IMR-90 (cell line): ENCODE measurements around the gene LRRC34. TPM values are rescaled to one million over a fixed set of nuclear protein-coding genes. Genes with fewer than 3 reads are reported as not detected.

Experiments
- ATAC-seq: fragments of 200-7000 bp; cut with Tn5 transposase; 2 replicates; pipeline ENCODE4 v1.9.1; 2020; ENCODE audit warnings: low read depth, mild to moderate bottlenecking, moderate library complexity
- BruUV-seq: library from RNA; stranded (reverse); fragments of 400-500 nt; replicated peaks from 2 replicates; lab custom pipeline; 2021; lab: Mats Ljungman, UMichigan
- CTCF ChIA-PET: fragments of 300-600 bp; formaldehyde crosslinking; extraction: SDS; loops from one replicate; lab custom pipeline; 2021; ENCODE audit warnings: antibody characterized with exemption; lab: Yijun Ruan, JAX
- POLR2A ChIA-PET: fragments of 300-600 bp; sonication (Branson Sonifier 250); formaldehyde crosslinking; loops from one replicate; lab custom pipeline; 2022; ENCODE audit warnings: antibody characterized with exemption; ENCODE audit not compliant: unreplicated experiment; lab: Charles Lee
- DNase-seq: peaks from one replicate; pipeline ENCODE4 v3.0.0; 2013
- H2AFZ ChIP-seq: replicated peaks from 2 replicates; pipeline ENCODE3; 2013; ENCODE audit warnings: low read length, mild to moderate bottlenecking; ENCODE audit not compliant: poor library complexity
- H2AK5ac ChIP-seq: 2 replicates; pipeline ENCODE4 v1.6.1; 2013; ENCODE audit warnings: low read depth, low read length, inconsistent platforms
- H2AK9ac ChIP-seq: replicated peaks from 2 replicates; pipeline ENCODE3; 2013; ENCODE audit warnings: mild to moderate bottlenecking, low read depth, low read length, moderate library complexity; ENCODE audit not compliant: poor library complexity
- H2BK120ac ChIP-seq: 2 replicates; pipeline ENCODE4 v1.6.1; 2013; ENCODE audit warnings: low read depth, low read length, inconsistent platforms
- H2BK15ac ChIP-seq: 3 replicates; pipeline ENCODE4 v1.6.1; 2013; ENCODE audit warnings: low read depth, low read length, inconsistent platforms
- H2BK20ac ChIP-seq: 2 replicates; pipeline ENCODE4 v1.6.1; 2013; ENCODE audit warnings: low read depth, mild to moderate bottlenecking, inconsistent platforms, low read length, moderate library complexity
- H2BK5ac ChIP-seq: 2 replicates; pipeline ENCODE4 v1.6.1; 2013; ENCODE audit warnings: mild to moderate bottlenecking, low read depth, low read length, inconsistent platforms; ENCODE audit not compliant: poor library complexity, severe bottlenecking
- H3K14ac ChIP-seq: replicated peaks from 2 replicates; pipeline ENCODE4 v1.6.1; 2013; ENCODE audit warnings: low read depth, low read length, inconsistent platforms
- H3K18ac ChIP-seq: 2 replicates; pipeline ENCODE4 v1.6.1; 2013; ENCODE audit warnings: low read depth, low read length, control low read depth
- H3K23ac ChIP-seq: 2 replicates; pipeline ENCODE4 v1.6.1; 2013; ENCODE audit warnings: low read depth, low read length, inconsistent platforms
- H3K27ac ChIP-seq: 2 replicates; pipeline ENCODE4 v1.5.1; 2013; ENCODE audit warnings: mild to moderate bottlenecking, control low read depth, low read length; ENCODE audit not compliant: insufficient read depth
- H3K27me3 ChIP-seq: 2 replicates; pipeline ENCODE4 v1.6.1; 2013; ENCODE audit warnings: low read length; ENCODE audit not compliant: control insufficient read depth, insufficient read depth
- H3K36me3 ChIP-seq: 2 replicates; pipeline ENCODE4 v1.6.1; 2013; ENCODE audit warnings: low read length, mixed read lengths; ENCODE audit not compliant: control insufficient read depth, insufficient read depth
- H3K4ac ChIP-seq: 2 replicates; pipeline ENCODE4 v1.6.1; 2013; ENCODE audit warnings: low read depth, low read length, inconsistent platforms
- H3K4me1 ChIP-seq: 2 replicates; pipeline ENCODE4 v1.6.1; 2013; ENCODE audit warnings: low read length, mixed read lengths; ENCODE audit not compliant: control insufficient read depth, insufficient read depth
- H3K4me2 ChIP-seq: 2 replicates; pipeline ENCODE4 v1.6.1; 2013; ENCODE audit warnings: low read depth, mild to moderate bottlenecking, control low read depth, low read length, moderate library complexity
- H3K4me3 ChIP-seq: 2 replicates; pipeline ENCODE4 v1.5.1; 2013; ENCODE audit warnings: low read depth, mild to moderate bottlenecking, control low read depth, low read length, moderate library complexity; ENCODE audit not compliant: insufficient read depth
- H3K56ac ChIP-seq: 2 replicates; pipeline ENCODE4 v1.6.1; 2013; ENCODE audit warnings: low read length, inconsistent platforms; ENCODE audit not compliant: insufficient read depth; ENCODE audit errors: extremely low read depth
- H3K79me1 ChIP-seq, 2 experiments: 2 replicates each; pipeline ENCODE4 v1.6.1; 2013; ENCODE audit warnings: low read length in 2 of 2, inconsistent platforms in 1 of 2, low read depth in 1 of 2
- H3K9ac ChIP-seq: 2 replicates; pipeline ENCODE4 v1.6.1; 2013; ENCODE audit warnings: low read depth, low read length, control low read depth
- H3K9me1 ChIP-seq: 2 replicates; pipeline ENCODE4 v1.6.1; 2013; ENCODE audit warnings: low read length, inconsistent platforms; ENCODE audit not compliant: insufficient read depth
- H3K9me3 ChIP-seq: 2 replicates; pipeline ENCODE4 v1.6.1; 2013; ENCODE audit warnings: low read length; ENCODE audit not compliant: control insufficient read depth, insufficient read depth
- H4K20me1 ChIP-seq: 2 replicates; pipeline ENCODE4 v1.6.1; 2013; ENCODE audit warnings: low read length, inconsistent platforms; ENCODE audit not compliant: insufficient read depth
- H4K5ac ChIP-seq: 2 replicates; pipeline ENCODE4 v1.6.1; 2013; ENCODE audit warnings: mild to moderate bottlenecking, low read depth, low read length, control low read depth
- H4K8ac ChIP-seq, 2 experiments: 2 replicates each; pipeline ENCODE4 v1.6.1; 2013; ENCODE audit warnings: low read depth in 2 of 2, low read length in 2 of 2, control low read depth in 1 of 2, inconsistent platforms in 1 of 2
- H4K91ac ChIP-seq: 2 replicates; pipeline ENCODE4 v1.6.1; 2013; ENCODE audit warnings: low read depth, low read length, inconsistent platforms; ENCODE audit not compliant: insufficient read depth
- CEBPB ChIP-seq: IDR thresholded peaks from 2 replicates; pipeline ENCODE4 v1.6.1; 2012; ENCODE audit warnings: low read depth, low read length, improper control_type of control experiment
- dilution Hi-C: fragments of 300-500 bp; cut with HindIII; formaldehyde crosslinking; loops from one replicate; pipeline ENCODE4 v1.14.3; 2018; ENCODE audit warnings: low sequenced_read_pairs; ENCODE audit not compliant: unreplicated experiment
- in situ Hi-C: fragments of 300-500 bp; cut with MboI; formaldehyde crosslinking; loops from 3 replicates; pipeline ENCODE4 v1.14.3; 2019; ENCODE audit warnings: low sequenced_read_pairs, inconsistent platforms, mixed read lengths
- intact Hi-C: fragments of 100-400 bp; cut with micrococcal nuclease; formaldehyde crosslinking; loops from 2 replicates; pipeline ENCODE4 v1.10.0; 2022
- polyA plus RNA-seq, 3 experiments: library from polyadenylated mRNA; depleted of rRNA; stranded (reverse); fragments of >200 nt; gene quantifications; 2 replicates each; pipeline ENCODE4 v1.2.3, GENCODE V29; 2012; ENCODE audit warnings: low replicate concordance in 1 of 3
- total RNA-seq: library from RNA; depleted of rRNA; stranded (reverse); fragments of >200 nt; gene quantifications from 2 replicates; pipeline ENCODE4 v1.2.3, GENCODE V29; 2012

Gene LRRC34
- total and polyA plus RNA-seq, 2 of the 4 experiments (the other 2 are of a cell fraction), result 0.90 to 0.91 TPM

- H4K8ac ChIP-seq, result no peak overlapping the region
- no peak overlapping the region for H2BK20ac ChIP-seq
- intact Hi-C loops (no loop called here), in situ Hi-C loops (no loop called here), dilution Hi-C loops (no loop called here)
- no peaks in the 10 kb centered on the region for H3K36me3 ChIP-seq
- H3K27me3 ChIP-seq, result peaks cover 20% of the 10 kb centered on the region
- no peak for ATAC-seq
- no peak for DNase-seq
- no peak overlapping the region for H2BK15ac ChIP-seq
- BruUV-seq, result no TSS peak
- H3K23ac ChIP-seq, result no peak overlapping the region
- TF ChIP-seq CEBPB, result no peak
- no peaks in the 10 kb centered on the region for H4K20me1 ChIP-seq
- no peak overlapping the region for H3K27ac ChIP-seq
- H3K56ac ChIP-seq, result no peak overlapping the region
- no peaks in the 10 kb centered on the region for H3K9me3 ChIP-seq
- H3K4me2 ChIP-seq, result no peak overlapping the region
- H3K14ac ChIP-seq, result no peak overlapping the region
- no peak overlapping the region for H4K5ac ChIP-seq
- peaks cover 4% of the 10 kb centered on the region; the same call in 1 of the 2 replicates for H3K9me1 ChIP-seq
- H2AK5ac ChIP-seq, result no peak overlapping the region
- H3K9ac ChIP-seq, result no peak overlapping the region
- CTCF ChIA-PET, result no interaction called here
- POLR2A ChIA-PET, result no interaction called here
- H4K91ac ChIP-seq, result no peak overlapping the region
- H3K18ac ChIP-seq, result no peak overlapping the region
- H2AFZ ChIP-seq, result no peak overlapping the region
- no peaks in the 10 kb centered on the region for H3K4me1 ChIP-seq
- no peak overlapping the region for H2BK120ac ChIP-seq
- no peaks in the 10 kb centered on the region for H3K79me1 ChIP-seq
- H3K4me3 ChIP-seq, result no peak overlapping the region
- H2AK9ac ChIP-seq, result no peak overlapping the region
- H3K4ac ChIP-seq, result no peak overlapping the region
- H2BK5ac ChIP-seq, result no peak overlapping the region
These were observed 37.9 kb upstream of the LRRC34 start for GRCh38 chr3:169850618-169851017.
